GM10847 (cell line): ENCODE results near the gene PCED1A.
A peak's percentile ranks its signal among the peaks of the same experiment; 100 is the strongest.

Source experiments
- POLR2A ChIP-seq: IDR thresholded peaks from 2 replicates; pipeline ENCODE4 v1.6.1; 2011; ENCODE audit not compliant: insufficient read length; ENCODE audit errors: extremely low read depth

PCED1A gene

DNA sequence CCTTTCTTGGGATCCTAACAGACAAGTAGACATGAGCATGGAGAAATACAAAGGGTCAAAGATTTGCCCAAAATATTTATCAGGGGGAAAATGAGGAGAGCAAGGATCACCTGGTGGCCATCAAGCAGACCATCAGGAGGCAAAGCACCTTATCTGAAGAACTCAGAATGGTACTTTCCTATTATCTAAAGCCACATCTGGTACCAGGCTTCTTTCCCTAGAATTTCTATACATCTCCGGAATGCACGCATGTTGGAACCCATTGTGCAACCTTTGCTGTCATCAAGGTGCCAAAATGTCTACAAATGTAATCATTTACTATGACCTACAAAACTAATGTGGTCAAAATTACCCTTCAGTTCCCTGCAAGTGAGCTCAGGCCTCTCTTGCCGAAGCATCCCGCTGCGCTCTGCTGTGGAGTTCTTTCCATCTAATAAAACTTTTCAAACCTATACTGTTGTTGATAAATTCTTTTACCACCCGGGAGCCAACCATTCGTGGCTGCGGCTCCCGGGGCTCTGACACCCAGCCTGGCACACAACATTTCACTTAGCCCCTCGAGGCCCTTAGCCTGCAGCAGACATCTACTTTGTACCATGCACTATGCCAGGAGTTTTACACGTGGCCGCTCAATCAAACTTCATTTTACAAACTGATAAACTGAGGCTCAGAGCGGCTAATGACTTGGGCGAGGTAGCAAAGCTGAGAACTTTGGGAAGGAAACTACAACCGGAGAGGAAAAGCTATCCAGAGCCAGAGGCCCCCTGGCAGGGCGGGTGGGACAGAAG, 36.2 kb downstream of the PCED1A start:
- TF ChIP-seq POLR2A, result no peak

DNA sequence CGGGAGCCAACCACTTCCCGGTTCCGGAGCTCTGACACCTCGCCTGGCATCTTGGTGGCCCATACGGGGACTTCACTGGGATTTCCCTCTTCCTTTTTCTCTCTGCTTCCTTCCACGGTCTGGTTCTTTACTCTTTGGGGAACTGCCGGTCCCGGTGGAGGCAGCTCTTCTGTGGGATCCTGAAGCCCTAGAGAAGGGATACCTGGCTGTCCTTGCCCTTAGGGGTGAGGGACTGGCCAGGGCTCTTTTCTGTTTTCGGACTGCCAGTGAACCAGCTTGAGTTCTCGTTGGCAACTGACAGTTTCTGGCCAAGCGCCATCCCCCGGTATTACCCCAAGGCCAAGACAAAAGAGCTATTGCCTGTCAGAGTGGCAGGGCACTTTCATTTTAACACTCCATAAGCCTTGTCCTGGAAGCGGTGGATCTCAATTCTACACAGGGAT, 39.1 kb downstream of the PCED1A start:
- no peak for TF ChIP-seq POLR2A

GRCh38 chr20:2800521-2801285, 39.8 kb downstream of the PCED1A start, which contains the start of gene CPXM1:
TSS of gene CPXM1 (minus strand) at chr20:2800627. CDS start at chr20:2800572, 55 bp downstream.
- TF ChIP-seq POLR2A, result peak; percentile 48

DNA sequence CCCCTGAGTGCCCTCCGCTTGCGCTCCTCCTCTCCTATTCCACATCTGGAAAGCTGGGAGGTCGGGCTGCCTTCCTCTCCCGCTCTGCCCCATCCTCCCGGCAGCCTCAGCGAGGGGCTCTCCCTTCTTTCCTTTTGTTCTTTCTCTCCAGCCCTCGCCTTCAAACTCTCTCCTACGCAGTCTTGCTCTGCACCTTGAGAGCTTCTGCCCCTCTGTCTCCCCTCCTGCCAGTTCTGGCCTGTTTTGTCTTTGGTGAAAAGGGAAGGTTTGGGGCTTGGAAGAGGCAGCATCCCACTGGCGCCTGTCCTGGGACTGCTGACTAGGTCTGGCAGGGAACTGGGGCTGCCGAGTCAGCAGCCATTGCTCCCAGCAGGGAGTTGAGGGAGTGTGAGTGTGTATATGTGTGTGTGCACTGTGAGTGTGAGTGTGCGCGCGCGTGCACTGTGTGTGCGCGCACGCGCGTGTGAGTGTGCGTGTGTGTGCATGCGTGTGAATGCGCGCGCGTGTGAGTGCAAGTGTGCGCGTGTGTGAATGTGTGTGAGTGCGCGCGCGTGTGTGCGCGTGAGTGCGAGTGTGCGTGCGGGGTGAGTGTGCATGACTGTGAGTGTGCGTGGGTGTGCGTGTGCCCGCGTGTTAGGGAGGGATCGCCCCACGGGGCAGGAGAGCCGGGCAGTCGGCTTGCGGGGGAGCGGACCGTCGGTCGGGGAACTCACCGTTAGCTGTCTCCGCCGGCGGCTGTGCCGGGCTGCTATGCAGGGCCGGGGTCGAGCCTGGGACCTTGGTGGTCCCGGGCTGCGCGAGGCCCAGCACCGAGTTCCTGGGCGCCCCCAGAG, 40.6 kb downstream of the PCED1A start:
- no peak for TF ChIP-seq POLR2A

GRCh38 chr20:2799271-2799670, 41.2 kb downstream of the PCED1A start:
- no peak for TF ChIP-seq POLR2A

DNA sequence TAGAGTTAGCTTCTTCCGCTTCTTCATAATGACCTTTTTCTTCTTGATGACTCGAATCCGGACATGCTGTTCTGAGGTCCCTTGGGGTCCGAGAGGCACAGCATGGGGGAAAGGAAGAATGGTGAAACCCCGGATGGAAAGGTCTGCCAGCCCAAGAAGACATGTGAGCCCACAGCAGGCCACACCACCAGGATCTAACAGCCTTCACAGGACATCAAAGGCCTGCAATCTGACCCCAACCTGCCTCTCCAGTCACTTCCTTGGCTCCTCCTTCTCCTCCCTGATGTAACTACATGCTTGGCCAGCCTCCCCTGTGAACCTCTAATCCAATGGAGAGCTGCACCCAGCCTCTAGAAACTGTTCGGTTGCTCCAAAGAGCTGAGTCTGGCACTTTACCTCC, 41.6 kb downstream of the PCED1A start:
- TF ChIP-seq POLR2A, result no peak

- TF ChIP-seq POLR2A, result no peak
These were observed 42.2 kb downstream of the PCED1A start for GRCh38 chr20:2798095-2798805.

GRCh38 chr20:2797136-2797983, 43.1 kb downstream of the PCED1A start:
- TF ChIP-seq POLR2A, result no peak

DNA sequence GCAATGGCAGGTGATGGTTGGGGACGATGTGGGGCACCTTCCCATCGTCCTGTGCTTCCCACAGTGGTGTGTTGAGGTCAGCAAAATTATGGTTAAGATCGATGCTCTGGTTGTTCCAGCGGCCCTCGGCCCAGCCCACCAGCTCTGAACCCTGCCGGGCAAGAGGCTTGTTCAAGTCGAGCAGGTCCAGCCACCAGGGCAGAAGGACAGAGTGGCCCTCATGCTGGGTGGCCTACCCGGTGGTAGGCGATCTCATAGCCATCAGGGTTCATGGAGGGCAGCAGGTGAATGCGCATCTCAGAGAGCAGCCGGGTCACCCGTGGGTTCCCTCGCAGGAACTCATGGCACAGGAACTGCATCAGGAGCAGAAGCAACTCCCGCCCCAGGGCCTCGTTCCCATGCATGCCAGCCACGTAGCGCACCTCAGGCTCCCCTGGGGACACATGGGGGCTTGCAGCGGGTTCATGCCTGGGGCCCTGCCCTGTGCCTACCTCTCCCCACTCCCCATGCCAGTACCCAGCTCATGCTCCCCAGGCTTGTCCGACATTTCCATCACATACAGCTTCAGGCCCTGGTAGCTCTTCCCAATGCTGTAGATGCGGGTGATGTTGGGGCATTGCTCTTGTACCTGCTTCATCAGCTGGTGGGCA, 44.3 kb downstream of the PCED1A start:
- no peak for TF ChIP-seq POLR2A

DNA sequence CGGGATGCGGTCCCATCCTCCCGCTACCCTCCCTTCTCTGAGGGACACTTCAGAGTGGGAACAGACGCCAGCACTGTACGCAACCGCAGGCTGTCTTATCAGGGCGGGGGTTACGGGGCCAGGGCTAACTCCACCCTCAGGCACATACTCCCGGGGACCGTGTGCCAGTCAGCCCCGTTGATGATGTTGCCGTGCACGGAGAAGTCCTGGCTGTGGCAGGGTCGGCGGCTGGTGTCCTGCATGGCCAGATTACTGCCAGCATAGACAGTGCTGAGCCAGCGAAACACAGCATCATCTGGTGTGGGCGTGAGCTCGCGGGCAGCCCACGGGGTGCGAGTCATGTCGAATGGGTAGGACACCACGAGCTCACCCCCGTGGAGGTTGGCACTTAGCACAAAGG, 45.0 kb downstream of the PCED1A start:
- no peak for TF ChIP-seq POLR2A

- TF ChIP-seq POLR2A, result no peak
These were observed 45.5 kb downstream of the PCED1A start for GRCh38 chr20:2794866-2795447.

DNA sequence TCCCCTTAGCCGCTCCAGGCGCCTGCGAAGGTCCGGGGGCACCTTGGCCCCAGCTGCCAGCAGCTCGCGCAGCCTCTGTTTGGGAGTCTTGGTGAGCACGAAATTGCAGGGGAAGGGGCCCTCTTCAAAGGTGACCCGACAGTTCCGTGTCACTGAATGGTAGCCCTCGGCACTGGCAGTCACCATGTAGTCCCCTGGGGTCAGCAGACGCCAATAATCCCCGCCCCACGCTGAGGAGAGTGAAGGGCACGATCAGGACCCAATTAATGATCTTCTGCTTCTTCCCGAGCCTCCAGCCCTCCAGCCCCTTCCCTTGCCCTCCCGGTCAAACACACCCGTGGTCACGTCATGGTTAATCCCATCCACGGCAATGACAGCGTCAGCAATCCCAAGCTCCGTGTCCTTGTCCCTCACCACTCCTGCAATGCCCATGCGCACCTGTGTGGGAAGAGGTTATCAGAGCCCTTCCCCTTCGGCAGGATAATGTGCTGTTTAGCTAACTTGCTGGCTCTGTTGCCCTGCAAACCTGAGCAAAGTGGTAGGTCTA, 46.2 kb downstream of the PCED1A start:
- TF ChIP-seq POLR2A, result no peak

DNA sequence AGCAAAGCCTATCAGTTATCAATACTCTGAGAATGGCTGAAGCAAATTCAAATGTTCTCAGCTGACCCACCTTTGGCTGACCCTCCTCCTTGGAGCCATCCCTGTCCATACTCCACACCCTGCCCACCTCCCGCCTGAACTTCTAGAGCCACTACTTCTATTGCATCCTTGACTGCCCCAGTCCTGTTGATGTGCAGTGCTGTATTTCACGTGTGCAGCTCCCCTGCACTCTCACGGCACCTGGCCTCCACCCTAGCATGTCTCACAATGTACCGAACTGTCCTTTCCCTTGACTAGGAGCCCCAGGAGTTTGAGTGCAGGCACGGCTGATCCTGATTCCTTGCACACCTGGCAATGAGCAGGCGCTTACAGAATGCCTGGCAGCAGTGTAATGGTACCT, 47.0 kb downstream of the PCED1A start:
- TF ChIP-seq POLR2A, result no peak
